Endodermal cell (in vitro differentiated cells): ENCODE data around the gene ATP5PD. TPM values are rescaled to one million over a fixed set of nuclear protein-coding genes. Genes with fewer than 3 reads are reported as not detected.

Experiments used
- DNase-seq: peaks from one replicate; pipeline ENCODE4 v3.0.0-alpha.2; 2017
- H3K27ac ChIP-seq: 2 replicates; pipeline ENCODE4 v1.5.1; 2013; ENCODE audit warnings: mild to moderate bottlenecking, low read depth, low read length, moderate library complexity
- H3K27me3 ChIP-seq: 2 replicates; pipeline ENCODE4 v1.6.1; 2013; ENCODE audit warnings: mild to moderate bottlenecking, low read length, moderate library complexity; ENCODE audit not compliant: insufficient read depth, control insufficient read depth, poor library complexity, severe bottlenecking
- H3K36me3 ChIP-seq: 2 replicates; pipeline ENCODE4 v1.7.0; 2013; ENCODE audit warnings: mild to moderate bottlenecking, low read length, moderate library complexity; ENCODE audit not compliant: control insufficient read depth, insufficient read depth
- H3K4me1 ChIP-seq: one replicate; pipeline ENCODE4 v1.7.0; 2013; ENCODE audit warnings: low read length; ENCODE audit not compliant: control insufficient read depth, insufficient read depth
- H3K4me3 ChIP-seq: 2 replicates; pipeline ENCODE4 v1.5.1; 2013; ENCODE audit warnings: mild to moderate bottlenecking, low read length, moderate library complexity
- H3K9ac ChIP-seq: 2 replicates; pipeline ENCODE4 v1.6.1; 2013; ENCODE audit warnings: mild to moderate bottlenecking, low read length, moderate library complexity; ENCODE audit not compliant: poor library complexity, severe bottlenecking; ENCODE audit errors: extremely low read depth
- H3K9me3 ChIP-seq: 2 replicates; pipeline ENCODE4 v1.6.1; 2013; ENCODE audit warnings: mild to moderate bottlenecking, low read length, moderate library complexity; ENCODE audit not compliant: control insufficient read depth
- H3K27ac Mint-ChIP-seq: 2 replicates; pipeline ENCODE4 v1.8.0; 2020; ENCODE audit warnings: mixed read lengths
- H3K27me3 Mint-ChIP-seq: 2 replicates; pipeline ENCODE4 v1.8.0; 2021; ENCODE audit warnings: mild to moderate bottlenecking, mixed read lengths; ENCODE audit not compliant: insufficient read depth
- H3K36me3 Mint-ChIP-seq: 2 replicates; pipeline ENCODE4 v1.8.0; 2020; ENCODE audit warnings: low read depth, mixed read lengths
- H3K4me1 Mint-ChIP-seq: 2 replicates; pipeline ENCODE4 v1.8.0; 2020; ENCODE audit warnings: mixed read lengths
- H3K4me3 Mint-ChIP-seq: 2 replicates; pipeline ENCODE4 v1.8.0; 2020; ENCODE audit warnings: mild to moderate bottlenecking, moderate library complexity, mixed read lengths
- H3K9me3 Mint-ChIP-seq: 2 replicates; pipeline ENCODE4 v1.8.0; 2020; ENCODE audit warnings: mild to moderate bottlenecking, mixed read lengths
- CTCF ChIP-seq: fragments of 200-600 bp; sonication (generic); conservative IDR thresholded peaks from 2 replicates; pipeline ENCODE4 v1.5.0; 2021; ENCODE audit warnings: antibody characterized with exemption, mild to moderate bottlenecking
- WGBS, 2 experiments: methylation state at CpG; one replicate each; pipeline versions ENCODE4 v1.1.5 to v1.1.7; 2013; ENCODE audit warnings: missing lambda C conversion rate in 2 of 2, mixed read lengths in 1 of 2; ENCODE audit not compliant: insufficient coverage in 1 of 2, insufficient read length in 1 of 2; 5-methylcytosine and 5-hydroxymethylcytosine counted together
- total RNA-seq, 2 donors: library from RNA; stranded (reverse); fragmentation: NEBNext Ultra II Directional in 1 of 2; extraction: Animal tissue kit (Norgen Biotek cat#: 25700) in 1 of 2; gene quantifications; 2 replicates in 1 of 2; 3 replicates in 1 of 2; pipeline ENCODE4 v1.2.1, GENCODE V29; 2021

ATP5PD gene
- total RNA-seq, 2 donors from 2014 or later: 244 to 295 TPM

GRCh38 chr17:75077496-75078283 is 30.9 kb upstream of the ATP5PD start:
- Histone ChIP-seq H3K4me1 (peaks cover 9% of the 10 kb centered on the region), H3K9me3 (no peaks in the 10 kb centered on the region), H3K27me3 (no peaks in the 10 kb centered on the region), H3K4me3 (no peak overlapping the region), H3K27ac (no peak overlapping the region), H3K9ac (no peak overlapping the region), H3K36me3 (no peaks in the 10 kb centered on the region)
- no peaks in the 10 kb centered on the region for H3K9me3 Mint-ChIP-seq
- H3K4me3 Mint-ChIP-seq: peak overlapping the region; percentile 31
- peaks cover 22% of the 10 kb centered on the region for H3K4me1 Mint-ChIP-seq
- TF ChIP-seq CTCF: peak; percentile 15
- no peak for DNase-seq
- peak overlapping the region; percentile 52 for H3K27ac Mint-ChIP-seq
- 94 to 96% methylated on average over 37 to 53 of the region's 53 CpGs for WGBS, 2 experiments
- no peaks in the 10 kb centered on the region for H3K36me3 Mint-ChIP-seq
- H3K27me3 Mint-ChIP-seq: no peaks in the 10 kb centered on the region

- WGBS, 2 experiments: 95% methylated on average over 28 to 30 of the region's 30 CpGs
- Histone ChIP-seq H3K4me3 (no peak overlapping the region), H3K9ac (no peak overlapping the region), H3K9me3 (no peaks in the 10 kb centered on the region), H3K27ac (no peak overlapping the region), H3K4me1 (peaks cover 9% of the 10 kb centered on the region), H3K36me3 (no peaks in the 10 kb centered on the region), H3K27me3 (no peaks in the 10 kb centered on the region)
- Mint-ChIP-seq H3K27ac (no peak overlapping the region), H3K9me3 (no peaks in the 10 kb centered on the region), H3K4me1 (peaks cover 18% of the 10 kb centered on the region), H3K27me3 (no peaks in the 10 kb centered on the region), H3K36me3 (no peaks in the 10 kb centered on the region), H3K4me3 (peak overlapping the region; percentile 31)
- DNase-seq: peak; percentile 77
- peak; percentile 40 for TF ChIP-seq CTCF
These were observed 30.3 kb upstream of the ATP5PD start for GRCh38 chr17:75077072-75077495.

- H3K4me3 ChIP-seq: no peak overlapping the region
- Mint-ChIP-seq H3K27me3 (no peaks in the 10 kb centered on the region), H3K9me3 (no peaks in the 10 kb centered on the region), H3K36me3 (no peaks in the 10 kb centered on the region), H3K4me1 (peaks cover 18% of the 10 kb centered on the region), H3K4me3 (no peak overlapping the region), H3K27ac (no peak overlapping the region)
- no peaks in the 10 kb centered on the region for H3K36me3 ChIP-seq
- H3K9ac ChIP-seq: no peak overlapping the region
- TF ChIP-seq CTCF: no peak
- DNase-seq: no peak
- 71 to 86% methylated on average over 4 of the region's 4 CpGs for WGBS, 2 experiments
- H3K9me3 ChIP-seq: no peaks in the 10 kb centered on the region
- H3K27ac ChIP-seq: no peak overlapping the region
- H3K27me3 ChIP-seq: no peaks in the 10 kb centered on the region
- H3K4me1 ChIP-seq: peaks cover 9% of the 10 kb centered on the region
These were observed 29.0 kb upstream of the ATP5PD start for GRCh38 chr17:75075597-75076336.
